MM.1S (cell line): ENCODE results near the gene DENND5B.

Experiments
- DNase-seq: peaks from one replicate; pipeline ENCODE4 v3.0.0-alpha.2; 2015
- H2AFZ ChIP-seq: fragments of 300-600 bp; sonication (generic); 2 replicates; pipeline ENCODE4 v1.6.0; 2016; ENCODE audit warnings: antibody characterized with exemption, low read length
- H3F3A ChIP-seq: fragments of 300-600 bp; sonication (generic); 2 replicates; pipeline ENCODE4 v1.6.1; 2016; ENCODE audit warnings: mild to moderate bottlenecking, antibody characterized with exemption, low read length, moderate library complexity, mixed read lengths; ENCODE audit not compliant: insufficient read depth
- H3K27ac ChIP-seq: fragments of 300-600 bp; sonication (generic); 2 replicates; pipeline ENCODE4 v1.5.1; 2016; ENCODE audit warnings: mild to moderate bottlenecking, low read length
- H3K27me3 ChIP-seq: fragments of 300-600 bp; sonication (generic); replicated peaks from 2 replicates; pipeline ENCODE4 v1.6.0; 2016; ENCODE audit warnings: low read length; ENCODE audit not compliant: insufficient read depth
- H3K36me3 ChIP-seq: fragments of 300-600 bp; sonication (generic); replicated peaks from 2 replicates; pipeline ENCODE4 v1.6.1; 2016; ENCODE audit warnings: mild to moderate bottlenecking, low read length, mixed read lengths; ENCODE audit not compliant: insufficient read depth
- H3K4me1 ChIP-seq: fragments of 300-600 bp; sonication (generic); 2 replicates; pipeline ENCODE4 v1.6.1; 2016; ENCODE audit warnings: low read length, mixed read lengths
- H3K4me2 ChIP-seq: fragments of 300-600 bp; sonication (generic); 2 replicates; pipeline ENCODE4 v1.6.0; 2016; ENCODE audit warnings: low read depth, low read length
- H3K4me3 ChIP-seq: fragments of 300-600 bp; sonication (generic); 2 replicates; pipeline ENCODE4 v1.5.1; 2016; ENCODE audit warnings: low read length, mixed read lengths
- H3K79me2 ChIP-seq: fragments of 300-600 bp; sonication (generic); 2 replicates; pipeline ENCODE4 v1.6.1; 2016; ENCODE audit warnings: mixed run types, low read length, mixed read lengths
- H3K9ac ChIP-seq: fragments of 300-600 bp; sonication (generic); 2 replicates; pipeline ENCODE4 v1.6.1; 2016; ENCODE audit warnings: low read length, mixed read lengths
- H3K9me2 ChIP-seq: fragments of 300-600 bp; sonication (generic); replicated peaks from 2 replicates; pipeline ENCODE4 v1.6.1; 2016; ENCODE audit warnings: mild to moderate bottlenecking, low read length, mixed read lengths; ENCODE audit not compliant: insufficient read depth
- H3K9me3 ChIP-seq: fragments of 300-600 bp; sonication (generic); replicated peaks from 2 replicates; pipeline ENCODE4 v1.6.1; 2016; ENCODE audit warnings: mild to moderate bottlenecking, low read length, mixed read lengths; ENCODE audit not compliant: insufficient read depth
- H4K20me1 ChIP-seq: fragments of 300-600 bp; sonication (generic); 2 replicates; pipeline ENCODE4 v1.6.1; 2016; ENCODE audit warnings: mild to moderate bottlenecking, low read length, moderate library complexity, mixed read lengths; ENCODE audit not compliant: insufficient read depth
- EZH2 ChIP-seq: fragments of 300-600 bp; sonication (generic); optimal IDR thresholded peaks from 2 replicates; pipeline ENCODE3; 2017; ENCODE audit warnings: low read depth, mild to moderate bottlenecking, antibody characterized with exemption, low read length, mixed read lengths
- EZH2phosphoT487 ChIP-seq: fragments of 300-600 bp; sonication (generic); IDR thresholded peaks from 2 replicates; pipeline ENCODE4 v1.6.1; 2018; ENCODE audit warnings: antibody characterized with exemption, low read length
- TF ChIP-seq, protein P1 (sequence below): fragments of 300-600 bp; sonication (generic); IDR thresholded peaks from 2 replicates; pipeline ENCODE4 v1.5.1; 2016; ENCODE audit warnings: antibody characterized with exemption, low read length, mixed read lengths

DENND5B gene

GRCh38 chr12:31627456-31628054 lies 36.6 kb upstream of the DENND5B start:
- Histone ChIP-seq H3K36me3 (no peaks in the 10 kb centered on the region), H3K9ac (no peak overlapping the region), H3F3A (no peaks in the 10 kb centered on the region), H3K27ac (no peak overlapping the region), H3K9me2 (no peaks in the 10 kb centered on the region), H3K4me2 (no peak overlapping the region), H2AFZ (no peak overlapping the region), H3K4me1 (no peaks in the 10 kb centered on the region), H3K79me2 (no peaks in the 10 kb centered on the region), H4K20me1 (no peaks in the 10 kb centered on the region), H3K9me3 (no peaks in the 10 kb centered on the region), H3K4me3 (no peak overlapping the region), H3K27me3 (no peaks in the 10 kb centered on the region)
- no peak for DNase-seq
- TF ChIP-seq, protein P1, sequence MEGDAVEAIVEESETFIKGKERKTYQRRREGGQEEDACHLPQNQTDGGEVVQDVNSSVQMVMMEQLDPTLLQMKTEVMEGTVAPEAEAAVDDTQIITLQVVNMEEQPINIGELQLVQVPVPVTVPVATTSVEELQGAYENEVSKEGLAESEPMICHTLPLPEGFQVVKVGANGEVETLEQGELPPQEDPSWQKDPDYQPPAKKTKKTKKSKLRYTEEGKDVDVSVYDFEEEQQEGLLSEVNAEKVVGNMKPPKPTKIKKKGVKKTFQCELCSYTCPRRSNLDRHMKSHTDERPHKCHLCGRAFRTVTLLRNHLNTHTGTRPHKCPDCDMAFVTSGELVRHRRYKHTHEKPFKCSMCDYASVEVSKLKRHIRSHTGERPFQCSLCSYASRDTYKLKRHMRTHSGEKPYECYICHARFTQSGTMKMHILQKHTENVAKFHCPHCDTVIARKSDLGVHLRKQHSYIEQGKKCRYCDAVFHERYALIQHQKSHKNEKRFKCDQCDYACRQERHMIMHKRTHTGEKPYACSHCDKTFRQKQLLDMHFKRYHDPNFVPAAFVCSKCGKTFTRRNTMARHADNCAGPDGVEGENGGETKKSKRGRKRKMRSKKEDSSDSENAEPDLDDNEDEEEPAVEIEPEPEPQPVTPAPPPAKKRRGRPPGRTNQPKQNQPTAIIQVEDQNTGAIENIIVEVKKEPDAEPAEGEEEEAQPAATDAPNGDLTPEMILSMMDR: no peak
- TF ChIP-seq EZH2phosphoT487: no peak

GRCh38 chr12:31626270-31626995 lies 35.5 kb upstream of the DENND5B start:
- no peaks in the 10 kb centered on the region for H3F3A ChIP-seq
- H3K9me2 ChIP-seq: no peaks in the 10 kb centered on the region
- no peak overlapping the region for H3K27ac ChIP-seq
- H3K36me3 ChIP-seq: no peaks in the 10 kb centered on the region
- no peak overlapping the region for H3K4me2 ChIP-seq
- DNase-seq: no peak
- H3K79me2 ChIP-seq: no peaks in the 10 kb centered on the region
- H3K4me1 ChIP-seq: no peaks in the 10 kb centered on the region
- no peaks in the 10 kb centered on the region for H4K20me1 ChIP-seq
- TF ChIP-seq, protein P1: no peak
- no peaks in the 10 kb centered on the region for H3K27me3 ChIP-seq
- H2AFZ ChIP-seq: no peak overlapping the region
- H3K9me3 ChIP-seq: no peaks in the 10 kb centered on the region
- H3K4me3 ChIP-seq: no peak overlapping the region
- no peak overlapping the region for H3K9ac ChIP-seq

DNA sequence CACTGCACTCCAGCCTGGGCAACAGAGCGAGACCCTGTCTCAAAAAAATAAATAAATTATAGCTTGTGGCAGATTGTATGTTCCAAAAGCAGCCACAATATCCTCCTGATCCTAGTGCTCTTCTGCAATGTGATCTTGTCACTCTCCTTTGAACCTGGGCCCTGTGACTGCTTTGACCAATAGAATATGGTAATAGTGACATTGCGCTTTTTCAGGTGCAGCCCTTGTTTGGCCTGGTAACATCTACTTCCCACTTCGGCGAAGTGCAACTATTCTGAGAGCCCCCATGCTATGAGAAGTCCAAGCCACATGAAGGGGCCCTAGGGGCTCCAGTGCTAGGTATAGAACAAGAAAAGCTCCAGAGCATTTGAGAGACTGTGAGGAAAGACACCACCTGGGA lies 31.1 kb upstream of the DENND5B start:
- Histone ChIP-seq H4K20me1 (no peaks in the 10 kb centered on the region), H3K9ac (no peak overlapping the region), H3K4me2 (no peak overlapping the region), H3K79me2 (no peaks in the 10 kb centered on the region), H3F3A (no peaks in the 10 kb centered on the region), H3K4me1 (peaks cover 7% of the 10 kb centered on the region; the same call in 1 of the 2 replicates), H3K9me2 (no peaks in the 10 kb centered on the region), H2AFZ (no peak overlapping the region), H3K9me3 (no peaks in the 10 kb centered on the region), H3K27ac (no peak overlapping the region), H3K36me3 (no peaks in the 10 kb centered on the region), H3K4me3 (no peak overlapping the region), H3K27me3 (no peaks in the 10 kb centered on the region)
- no peak for TF ChIP-seq EZH2phosphoT487
- TF ChIP-seq, protein P1: no peak
- no peak for TF ChIP-seq EZH2
- DNase-seq: no peak
